CD14-positive monocyte (primary cell): Measurements from ENCODE around the gene LDAF1. TPM values are rescaled to one million over a fixed set of nuclear protein-coding genes. Genes with fewer than 3 reads are reported as not detected.

Experiments
- DNase-seq, 3 donors: peaks; one replicate each; pipeline ENCODE4 v3.0.0-alpha.2; 2011 to 2022
- H2AFZ ChIP-seq: 2 replicates; pipeline ENCODE4 v1.6.0; 2012; ENCODE audit warnings: mild to moderate bottlenecking, low read depth, low read length, inconsistent platforms; ENCODE audit not compliant: insufficient read depth, poor library complexity, severe bottlenecking
- H3K27ac ChIP-seq, 2 donors: 1 replicate in 1 of 2; 2 replicates in 1 of 2; pipeline ENCODE4 v1.5.1; 2012 to 2013; ENCODE audit warnings: low read length in 2 of 2, control low read depth in 1 of 2, inconsistent platforms in 1 of 2, low read depth in 1 of 2, mild to moderate bottlenecking in 1 of 2
- H3K27me3 ChIP-seq, 2 donors: one replicate each; pipeline versions ENCODE4 v1.6.0 to v1.6.1; 2011 to 2013; ENCODE audit warnings: low read length in 2 of 2; ENCODE audit not compliant: control insufficient read depth in 2 of 2, insufficient read depth in 2 of 2
- H3K36me3 ChIP-seq, 2 donors: replicated peaks in 1 of 2; 1 replicate in 1 of 2; 2 replicates in 1 of 2; pipeline versions ENCODE4 v1.5.1 to v1.6.1; 2012 to 2013; ENCODE audit warnings: low read length in 2 of 2, control low read depth in 1 of 2, inconsistent platforms in 1 of 2, mild to moderate bottlenecking in 1 of 2; ENCODE audit not compliant: insufficient read depth in 2 of 2, control insufficient read depth in 1 of 2
- H3K4me1 ChIP-seq, 2 donors: 1 replicate in 1 of 2; 2 replicates in 1 of 2; pipeline versions ENCODE4 v1.5.1 to v1.6.1; 2012 to 2013; ENCODE audit warnings: low read length in 2 of 2, control low read depth in 1 of 2, inconsistent platforms in 1 of 2, mild to moderate bottlenecking in 1 of 2, moderate library complexity in 1 of 2; ENCODE audit not compliant: insufficient read depth in 2 of 2, control insufficient read depth in 1 of 2
- H3K4me2 ChIP-seq: replicated peaks from 2 replicates; pipeline ENCODE3; 2012; ENCODE audit warnings: low read length, moderate library complexity, mild to moderate bottlenecking; ENCODE audit not compliant: poor library complexity, severe bottlenecking; ENCODE audit errors: extremely low read depth
- H3K4me3 ChIP-seq, 3 experiments: fragments of 200-600 bp in 1 of 3; sonication (generic) in 1 of 3; replicated peaks in 1 of 3; 1 replicate in 2 of 3; 2 replicates in 1 of 3; pipeline ENCODE4 v1.5.1; 2011 to 2013; ENCODE audit warnings: low read length in 3 of 3, mild to moderate bottlenecking in 3 of 3, control low read depth in 2 of 3, low read depth in 2 of 3, inconsistent platforms in 1 of 3, moderate library complexity in 1 of 3
- H3K79me2 ChIP-seq: 2 replicates; pipeline ENCODE4 v1.6.0; 2012; ENCODE audit warnings: mild to moderate bottlenecking, control low read depth, inconsistent platforms, low read length, moderate library complexity; ENCODE audit not compliant: insufficient read depth
- H3K9ac ChIP-seq: 2 replicates; pipeline ENCODE4 v1.6.0; 2017; ENCODE audit warnings: low read length, mild to moderate bottlenecking; ENCODE audit not compliant: insufficient read depth, poor library complexity, severe bottlenecking
- H3K9me3 ChIP-seq, 2 donors: replicated peaks in 1 of 2; 1 replicate in 1 of 2; 2 replicates in 1 of 2; pipeline versions ENCODE4 v1.5.1 to v1.6.1; 2012 to 2013; ENCODE audit warnings: low read length in 2 of 2, control low read depth in 1 of 2; ENCODE audit not compliant: control insufficient read depth in 1 of 2, insufficient read depth in 1 of 2
- H4K20me1 ChIP-seq: 2 replicates; pipeline ENCODE4 v1.6.0; 2012; ENCODE audit warnings: mild to moderate bottlenecking, low read length, control low read depth, moderate library complexity; ENCODE audit not compliant: insufficient read depth
- H3K27ac Mint-ChIP-seq, 7 donors: one replicate each; pipeline ENCODE4 v1.8.0; 2020; ENCODE audit warnings: mild to moderate bottlenecking in 7 of 7, mixed read lengths in 7 of 7, moderate library complexity in 6 of 7, inconsistent platforms in 2 of 7
- H3K27me3 Mint-ChIP-seq, 3 donors: one replicate each; pipeline ENCODE4 v1.8.0; 2021 to 2022; ENCODE audit warnings: low read depth in 3 of 3, mild to moderate bottlenecking in 3 of 3, mixed read lengths in 3 of 3, moderate library complexity in 3 of 3, inconsistent platforms in 1 of 3
- H3K36me3 Mint-ChIP-seq, 2 donors: one replicate each; pipeline ENCODE4 v1.8.0; 2020; ENCODE audit warnings: mixed read lengths in 2 of 2, inconsistent platforms in 1 of 2, mild to moderate bottlenecking in 1 of 2
- H3K4me1 Mint-ChIP-seq: one replicate; pipeline ENCODE4 v1.8.0; 2020; ENCODE audit warnings: mild to moderate bottlenecking, mixed read lengths
- H3K4me3 Mint-ChIP-seq, 2 donors: one replicate each; pipeline ENCODE4 v1.8.0; 2020; ENCODE audit warnings: mild to moderate bottlenecking in 2 of 2, mixed read lengths in 2 of 2, moderate library complexity in 1 of 2
- H3K9me3 Mint-ChIP-seq, 7 donors: one replicate each; pipeline ENCODE4 v1.8.0; 2020 to 2022; ENCODE audit warnings: mixed read lengths in 7 of 7, mild to moderate bottlenecking in 6 of 7, moderate library complexity in 6 of 7, inconsistent platforms in 2 of 7
- WGBS: methylation state at CpG from one replicate; pipeline ENCODE4 v1.1.5; 2013; ENCODE audit warnings: missing lambda C conversion rate; ENCODE audit not compliant: insufficient coverage; 5-methylcytosine and 5-hydroxymethylcytosine counted together
- intact Hi-C, 2 donors: fragments of 100-400 bp; cut with micrococcal nuclease; formaldehyde crosslinking; loops; one replicate each; pipeline versions ENCODE4 v1.15.0 to v1.15.1; 2023
- polyA plus RNA-seq, 3 donors: library from polyadenylated mRNA; depleted of rRNA in 1 of 3; unstranded in 2 of 3; stranded (reverse) in 1 of 3; fragments of 300-500 nt in 2 of 3; fragments of >200 nt in 1 of 3; fragmentation: Illumina TruSeq in 2 of 3; gene quantifications; 1 replicate in 2 of 3; 2 replicates in 1 of 3; pipeline ENCODE4 v1.2.3, GENCODE V29; 2012 to 2021
- TF ChIP-seq, protein P1 (sequence below): fragments of 200-600 bp; IDR thresholded peaks from one replicate; pipeline ENCODE4 v1.8.0; 2022; ENCODE audit warnings: antibody characterized with exemption, mild to moderate bottlenecking

The LDAF1 gene
- polyA plus RNA-seq, 3 donors: 10.1 to 24.3 (median 17.9) TPM

GRCh38 chr16:21197112-21197511 lies 38.6 kb downstream of the LDAF1 start:
- Mint-ChIP-seq H3K27ac (no peak overlapping the region), H3K4me3 (no peak overlapping the region), H3K4me1 (peaks cover 7% of the 10 kb centered on the region), H3K36me3 (no peaks in the 10 kb centered on the region), H3K9me3 (peaks cover 0 to 2% (median 0%) of the 10 kb centered on the region in 7 donors), H3K27me3 (peaks cover 9 to 20% (median 19%) of the 10 kb centered on the region in 3 donors)
- Histone ChIP-seq H3K9me3 (no peaks in the 10 kb centered on the region), H2AFZ (no peak overlapping the region), H3K27me3 (peaks cover 0 to 3% of the 10 kb centered on the region in 2 donors), H3K4me3 (no peak overlapping the region), H3K4me1 (no peaks in the 10 kb centered on the region), H3K9ac (no peak overlapping the region), H3K4me2 (no peak overlapping the region), H4K20me1 (no peaks in the 10 kb centered on the region), H3K79me2 (no peaks in the 10 kb centered on the region), H3K36me3 (no peaks in the 10 kb centered on the region), H3K27ac (no peak overlapping the region)
- WGBS: no CpG with 5 or more reads among the region's 1 CpG
- no peak for DNase-seq
- TF ChIP-seq, protein P1, sequence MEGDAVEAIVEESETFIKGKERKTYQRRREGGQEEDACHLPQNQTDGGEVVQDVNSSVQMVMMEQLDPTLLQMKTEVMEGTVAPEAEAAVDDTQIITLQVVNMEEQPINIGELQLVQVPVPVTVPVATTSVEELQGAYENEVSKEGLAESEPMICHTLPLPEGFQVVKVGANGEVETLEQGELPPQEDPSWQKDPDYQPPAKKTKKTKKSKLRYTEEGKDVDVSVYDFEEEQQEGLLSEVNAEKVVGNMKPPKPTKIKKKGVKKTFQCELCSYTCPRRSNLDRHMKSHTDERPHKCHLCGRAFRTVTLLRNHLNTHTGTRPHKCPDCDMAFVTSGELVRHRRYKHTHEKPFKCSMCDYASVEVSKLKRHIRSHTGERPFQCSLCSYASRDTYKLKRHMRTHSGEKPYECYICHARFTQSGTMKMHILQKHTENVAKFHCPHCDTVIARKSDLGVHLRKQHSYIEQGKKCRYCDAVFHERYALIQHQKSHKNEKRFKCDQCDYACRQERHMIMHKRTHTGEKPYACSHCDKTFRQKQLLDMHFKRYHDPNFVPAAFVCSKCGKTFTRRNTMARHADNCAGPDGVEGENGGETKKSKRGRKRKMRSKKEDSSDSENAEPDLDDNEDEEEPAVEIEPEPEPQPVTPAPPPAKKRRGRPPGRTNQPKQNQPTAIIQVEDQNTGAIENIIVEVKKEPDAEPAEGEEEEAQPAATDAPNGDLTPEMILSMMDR: no peak
- intact Hi-C loops: loop anchor here in 1 of 2 donors (10.0 kb wide), 1 partner anchor 378 kb away; no protein-coding TSS in a partner anchor

DNA sequence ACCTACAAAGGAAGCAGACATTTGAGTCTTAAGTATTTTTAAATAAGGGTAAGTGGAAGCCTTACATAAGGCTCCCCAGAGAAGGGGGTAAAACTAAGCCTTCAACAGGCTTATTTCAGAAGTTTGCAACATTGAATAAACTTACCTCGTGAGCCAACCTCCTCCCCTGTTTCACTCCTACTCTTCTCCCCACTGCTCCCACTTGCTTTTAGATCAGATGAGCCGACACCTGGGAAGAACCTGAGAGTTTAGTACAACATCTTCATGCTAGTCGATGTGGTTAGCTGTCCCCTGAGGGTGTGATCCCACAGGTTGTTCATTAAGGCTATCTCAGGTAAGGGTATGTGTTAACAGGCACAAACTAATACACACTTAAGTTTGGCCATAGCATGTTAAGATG lies 39.1 kb downstream of the LDAF1 start:
- H2AFZ ChIP-seq: no peak overlapping the region
- H3K27me3 Mint-ChIP-seq: peaks cover 9 to 25% (median 16%) of the 10 kb centered on the region in 3 donors
- H3K4me1 ChIP-seq: no peaks in the 10 kb centered on the region
- H3K4me3 Mint-ChIP-seq: no peak overlapping the region
- no peaks in the 10 kb centered on the region for H3K36me3 Mint-ChIP-seq
- intact Hi-C loops: loop anchor here in 1 of 2 donors (10.0 kb wide), 1 partner anchor 377 kb away; no protein-coding TSS in a partner anchor
- no peaks in the 10 kb centered on the region for H4K20me1 ChIP-seq
- no peak overlapping the region for H3K27ac Mint-ChIP-seq
- TF ChIP-seq, protein P1: no peak
- no peaks in the 10 kb centered on the region for H3K9me3 Mint-ChIP-seq
- H3K27me3 ChIP-seq: peaks cover 4 to 6% of the 10 kb centered on the region in 2 donors
- no peak for DNase-seq
- WGBS: no CpG with 5 or more reads among the region's 3 CpGs
- no peaks in the 10 kb centered on the region for H3K79me2 ChIP-seq
- H3K9me3 ChIP-seq: no peaks in the 10 kb centered on the region
- H3K36me3 ChIP-seq: no peaks in the 10 kb centered on the region
- no peak overlapping the region for H3K27ac ChIP-seq
- H3K9ac ChIP-seq: no peak overlapping the region
- H3K4me3 ChIP-seq: no peak overlapping the region
- H3K4me1 Mint-ChIP-seq: peaks cover 7% of the 10 kb centered on the region
- no peak overlapping the region for H3K4me2 ChIP-seq
